Mononuclear cell (primary cell): Measurements from ENCODE around the gene ANKRD13D. TPM values are rescaled to one million over a fixed set of nuclear protein-coding genes. Genes with fewer than 3 reads are reported as not detected.
"Not testable (repeated sequence)": the region's sequence is repeated elsewhere in the genome, so short reads cannot be mapped to it uniquely, and the experiment has no call there.

Source experiments
- H3K27me3 ChIP-seq: 2 replicates; pipeline ENCODE4 v1.6.0; 2011; ENCODE audit warnings: low read length, control low read depth; ENCODE audit not compliant: insufficient read depth
- H3K4me1 ChIP-seq: 2 replicates; pipeline ENCODE4 v1.5.1; 2011; ENCODE audit warnings: mild to moderate bottlenecking, low read length, control low read depth; ENCODE audit not compliant: insufficient read depth
- H3K4me3 ChIP-seq: 2 replicates; pipeline ENCODE4 v1.5.1; 2011; ENCODE audit warnings: mild to moderate bottlenecking, low read length, moderate library complexity
- H3K9me3 ChIP-seq: 2 replicates; pipeline ENCODE4 v1.5.1; 2011; ENCODE audit warnings: low read depth, mild to moderate bottlenecking, control low read depth, low read length
- total RNA-seq: library from RNA; depleted of rRNA; stranded (reverse); fragments of >200 nt; gene quantifications from one replicate; pipeline ENCODE4 v1.2.3, GENCODE V29; 2012

ANKRD13D gene
- total RNA-seq, 1 donor: 48.4 TPM

GRCh38 chr11:67309166-67309565 is 20.1 kb downstream of the ANKRD13D start:
- Histone ChIP-seq H3K27me3 (no peaks in the 10 kb centered on the region), H3K9me3 (no peaks in the 10 kb centered on the region), H3K4me1 (peaks cover 35% of the 10 kb centered on the region), H3K4me3 (no peak overlapping the region)

GRCh38 chr11:67309661-67310061 is 20.6 kb downstream of the ANKRD13D start:
- Histone ChIP-seq H3K4me3 (no peak overlapping the region), H3K27me3 (no peaks in the 10 kb centered on the region), H3K4me1 (peaks cover 30% of the 10 kb centered on the region), H3K9me3 (no peaks in the 10 kb centered on the region)

DNA sequence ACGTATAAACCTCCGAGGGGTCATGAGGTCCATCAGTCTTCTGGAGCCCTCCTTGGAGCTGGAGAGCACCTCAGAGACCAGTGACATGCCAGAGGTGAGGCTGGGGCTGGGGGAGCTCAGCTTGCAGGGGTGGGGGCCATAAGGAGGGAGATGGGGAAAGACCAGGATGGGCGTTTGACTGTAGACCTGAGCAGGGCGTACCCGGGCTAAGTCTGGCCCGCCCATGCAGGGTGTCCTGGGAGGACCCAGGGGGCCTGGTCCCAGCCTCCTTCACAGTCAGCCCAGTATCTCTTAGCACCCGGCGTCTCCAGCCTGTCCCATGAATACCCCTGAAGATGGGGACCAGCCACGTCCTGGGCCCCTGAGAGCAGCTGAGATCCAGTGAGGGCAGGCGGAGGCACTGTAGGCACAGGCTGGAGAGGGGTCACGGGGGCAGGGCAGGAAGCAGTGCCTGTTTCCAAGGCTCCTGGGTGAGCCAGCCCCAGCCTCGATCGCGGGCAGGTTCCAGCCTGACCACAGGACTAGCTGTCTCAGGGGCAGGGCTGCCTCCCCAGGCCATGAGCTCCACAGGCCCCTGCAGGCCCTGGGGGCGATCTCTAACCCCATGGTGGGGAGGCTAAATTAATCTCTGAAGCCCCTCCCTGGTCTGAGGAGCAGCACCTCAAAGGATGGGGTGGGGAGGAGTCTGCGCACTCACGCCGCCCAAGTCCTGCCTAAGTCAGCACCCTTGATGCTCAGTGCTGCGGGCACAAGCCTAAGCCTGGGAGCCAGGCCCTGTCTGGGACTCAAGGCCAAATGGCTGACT is 21.3 kb downstream of the ANKRD13D start:
- Histone ChIP-seq H3K4me3 (no peak overlapping the region), H3K9me3 (no peaks in the 10 kb centered on the region), H3K4me1 (peaks cover 27% of the 10 kb centered on the region), H3K27me3 (no peaks in the 10 kb centered on the region)

- Histone ChIP-seq H3K4me1 (peaks cover 27% of the 10 kb centered on the region), H3K9me3 (no peaks in the 10 kb centered on the region), H3K4me3 (no peak overlapping the region), H3K27me3 (no peaks in the 10 kb centered on the region)
Observed at GRCh38 chr11:67311051-67311555, 22.0 kb downstream of the ANKRD13D start.

- H3K4me3 ChIP-seq: no peak overlapping the region
- peaks cover 29% of the 10 kb centered on the region for H3K4me1 ChIP-seq
- H3K27me3 ChIP-seq: no peaks in the 10 kb centered on the region
- no peaks in the 10 kb centered on the region for H3K9me3 ChIP-seq
Observed at GRCh38 chr11:67311556-67312082, 22.5 kb downstream of the ANKRD13D start.

GRCh38 chr11:67312187-67313021 is 23.3 kb downstream of the ANKRD13D start:
- Histone ChIP-seq H3K27me3 (no peaks in the 10 kb centered on the region), H3K9me3 (no peaks in the 10 kb centered on the region), H3K4me1 (peaks cover 37% of the 10 kb centered on the region), H3K4me3 (no peak overlapping the region)

GRCh38 chr11:67313125-67313890 is 24.2 kb downstream of the ANKRD13D start:
- Histone ChIP-seq H3K27me3 (no peaks in the 10 kb centered on the region), H3K4me1 (peaks cover 43% of the 10 kb centered on the region), H3K9me3 (no peaks in the 10 kb centered on the region), H3K4me3 (no peak overlapping the region)

- H3K4me1 ChIP-seq: peaks cover 45% of the 10 kb centered on the region
- no peak overlapping the region for H3K4me3 ChIP-seq
- H3K9me3 ChIP-seq: no peaks in the 10 kb centered on the region
- H3K27me3 ChIP-seq: no peaks in the 10 kb centered on the region
Observed at GRCh38 chr11:67314218-67314617, 25.1 kb downstream of the ANKRD13D start.

DNA sequence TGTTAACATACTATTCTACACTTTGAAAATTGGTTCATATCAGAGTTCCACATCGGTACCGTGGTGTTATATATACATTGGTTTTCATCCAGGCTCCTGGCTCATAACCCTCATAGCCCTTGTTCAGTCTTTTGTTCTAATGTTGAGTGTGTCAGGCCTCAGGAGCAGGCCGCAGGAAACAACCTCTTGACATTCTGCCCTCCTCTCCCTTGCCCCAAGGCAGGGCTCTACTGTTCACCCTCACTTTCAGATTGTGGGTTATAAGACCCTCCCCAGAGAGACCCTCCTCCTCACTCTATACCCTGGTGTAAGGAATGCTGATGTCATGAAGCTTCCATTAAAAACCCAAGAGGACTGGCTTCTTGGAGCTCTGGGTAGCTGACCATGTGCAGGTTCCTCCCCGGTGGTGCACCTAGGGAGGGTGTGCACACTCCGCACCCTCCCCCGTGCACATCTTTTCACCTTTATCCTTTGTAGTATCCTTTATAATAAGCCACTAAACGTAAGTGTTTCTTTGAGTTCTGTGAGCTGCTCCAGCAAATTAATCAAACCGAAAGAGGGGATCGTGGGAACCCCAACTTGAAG is 26.3 kb downstream of the ANKRD13D start:
- peaks cover 45% of the 10 kb centered on the region for H3K4me1 ChIP-seq
- no peak overlapping the region for H3K4me3 ChIP-seq
- no peaks in the 10 kb centered on the region for H3K9me3 ChIP-seq

DNA sequence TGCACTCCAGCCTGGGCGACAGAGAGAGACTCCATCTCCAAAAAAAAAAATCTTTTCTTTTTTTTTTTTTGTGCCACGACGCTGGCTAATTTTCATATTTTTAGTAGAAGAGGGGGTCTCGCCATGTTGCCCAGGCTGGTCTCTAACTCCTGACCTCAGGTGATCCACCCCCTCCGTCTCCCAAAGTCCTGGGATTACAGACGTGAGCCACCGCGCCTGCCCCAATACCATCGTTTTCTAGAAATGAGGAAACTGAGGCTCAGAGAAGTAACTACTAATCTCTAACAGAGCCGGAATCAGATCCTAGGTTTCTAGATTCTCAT is 27.7 kb downstream of the ANKRD13D start:
- H3K4me1 ChIP-seq: peaks cover 38% of the 10 kb centered on the region
- no peaks in the 10 kb centered on the region for H3K9me3 ChIP-seq
- peak overlapping the region; percentile 64 for H3K4me3 ChIP-seq
- no peaks in the 10 kb centered on the region for H3K27me3 ChIP-seq

More for the DNA sequence above, 26.3 kb downstream of the ANKRD13D start:
- no peaks in the 10 kb centered on the region for H3K27me3 ChIP-seq

GRCh38 chr11:67317205-67317887 is 28.2 kb downstream of the ANKRD13D start:
- H3K27me3 ChIP-seq: no peaks in the 10 kb centered on the region
- H3K9me3 ChIP-seq: no peaks in the 10 kb centered on the region
- H3K4me3 ChIP-seq: peak overlapping the region; percentile 64
- H3K4me1 ChIP-seq: peaks cover 33% of the 10 kb centered on the region

GRCh38 chr11:67317888-67318555 is 28.9 kb downstream of the ANKRD13D start:
- H3K9me3 ChIP-seq: no peaks in the 10 kb centered on the region
- no peaks in the 10 kb centered on the region for H3K27me3 ChIP-seq
- H3K4me1 ChIP-seq: peaks cover 26% of the 10 kb centered on the region
- peak overlapping the region; percentile 64 for H3K4me3 ChIP-seq

- peaks cover 18% of the 10 kb centered on the region for H3K4me1 ChIP-seq
- not testable (repeated sequence) for H3K9me3 ChIP-seq, H3K4me3 ChIP-seq
Observed at GRCh38 chr11:67318876-67319275, 29.8 kb downstream of the ANKRD13D start.

More at GRCh38 chr11:67318876-67319275, 29.8 kb downstream of the ANKRD13D start:
- H3K27me3 ChIP-seq: not testable (repeated sequence)
